Neuronal stem cell (in vitro differentiated cells): ENCODE measurements around the gene OTUD7B.
"Not testable (repeated sequence)": the region's sequence is repeated elsewhere in the genome, so short reads cannot be mapped to it uniquely, and the experiment has no call there.

Experiments
- DNase-seq: peaks from one replicate; pipeline ENCODE4 v3.0.0-alpha.2; 2013; ENCODE audit warnings: low spot score
- H2AFZ ChIP-seq: one replicate; pipeline ENCODE4 v1.6.1; 2013; ENCODE audit warnings: mild to moderate bottlenecking, low read length, inconsistent platforms
- H2AK5ac ChIP-seq: 2 replicates; pipeline ENCODE4 v1.6.1; 2013; ENCODE audit warnings: low read depth, mild to moderate bottlenecking, inconsistent platforms, low read length, moderate library complexity, mixed read lengths
- H2BK120ac ChIP-seq: 2 replicates; pipeline ENCODE4 v1.6.1; 2013; ENCODE audit warnings: low read depth, mild to moderate bottlenecking, inconsistent platforms, low read length, moderate library complexity, mixed read lengths
- H2BK12ac ChIP-seq: one replicate; pipeline ENCODE4 v1.6.1; 2013; ENCODE audit warnings: low read length, inconsistent platforms
- H2BK15ac ChIP-seq: 2 replicates; pipeline ENCODE4 v1.6.1; 2013; ENCODE audit warnings: mild to moderate bottlenecking, low read length, inconsistent platforms, mixed read lengths
- H2BK5ac ChIP-seq: one replicate; pipeline ENCODE4 v1.6.1; 2013; ENCODE audit warnings: inconsistent platforms, mild to moderate bottlenecking, low read length, moderate library complexity
- H3K14ac ChIP-seq: one replicate; pipeline ENCODE4 v1.6.1; 2013; ENCODE audit warnings: low read length, inconsistent platforms
- H3K18ac ChIP-seq: 2 replicates; pipeline ENCODE4 v1.6.1; 2013; ENCODE audit warnings: low read length, inconsistent platforms
- H3K23ac ChIP-seq: 2 replicates; pipeline ENCODE4 v1.6.1; 2013; ENCODE audit warnings: low read depth, mild to moderate bottlenecking, mixed read lengths, low read length, inconsistent platforms; ENCODE audit not compliant: poor library complexity
- H3K27ac ChIP-seq: replicated peaks from 3 replicates; pipeline ENCODE4 v1.5.1; 2013; ENCODE audit warnings: low read length, inconsistent platforms
- H3K27me3 ChIP-seq, 3 experiments: 2 replicates each; pipeline ENCODE4 v1.6.1; 2013; ENCODE audit warnings: low read length in 3 of 3, mild to moderate bottlenecking in 2 of 3, inconsistent platforms in 1 of 3, low read depth in 1 of 3, mixed read lengths in 1 of 3, moderate library complexity in 1 of 3; ENCODE audit not compliant: control insufficient read depth in 3 of 3, insufficient read depth in 3 of 3
- H3K36me3 ChIP-seq, 2 donors: replicated peaks in 1 of 2; 2 replicates each; pipeline ENCODE4 v1.6.1; 2013; ENCODE audit warnings: low read length in 2 of 2; ENCODE audit not compliant: control insufficient read depth in 2 of 2, insufficient read depth in 2 of 2
- H3K4ac ChIP-seq: 2 replicates; pipeline ENCODE4 v1.6.1; 2013; ENCODE audit warnings: inconsistent platforms, mild to moderate bottlenecking, low read length, moderate library complexity
- H3K4me1 ChIP-seq, 2 donors: 1 replicate in 1 of 2; 2 replicates in 1 of 2; pipeline ENCODE4 v1.6.1; 2013; ENCODE audit warnings: low read length in 2 of 2, low read depth in 1 of 2; ENCODE audit not compliant: control insufficient read depth in 2 of 2, insufficient read depth in 1 of 2
- H3K4me2 ChIP-seq: one replicate; pipeline ENCODE4 v1.6.1; 2013; ENCODE audit warnings: mild to moderate bottlenecking, low read length, inconsistent platforms; ENCODE audit not compliant: insufficient read depth, poor library complexity, severe bottlenecking
- H3K4me3 ChIP-seq, 2 donors: 2 replicates each; pipeline ENCODE4 v1.5.1; 2013; ENCODE audit warnings: low read length in 2 of 2, mild to moderate bottlenecking in 2 of 2, inconsistent platforms in 1 of 2, moderate library complexity in 1 of 2
- H3K79me1 ChIP-seq: one replicate; pipeline ENCODE4 v1.6.1; 2013; ENCODE audit warnings: low read depth, mild to moderate bottlenecking, inconsistent platforms, low read length, moderate library complexity
- H3K9ac ChIP-seq: one replicate; pipeline ENCODE4 v1.6.1; 2013; ENCODE audit warnings: mild to moderate bottlenecking, low read depth, low read length, inconsistent platforms; ENCODE audit not compliant: poor library complexity
- H3K9me3 ChIP-seq, 2 donors: replicated peaks in 1 of 2; 2 replicates each; pipeline versions ENCODE3 to v1.6.1; 2013; ENCODE audit warnings: low read length in 2 of 2, mild to moderate bottlenecking in 2 of 2, inconsistent platforms in 1 of 2, low read depth in 1 of 2, mixed read lengths in 1 of 2, moderate library complexity in 1 of 2; ENCODE audit not compliant: control insufficient read depth in 2 of 2, insufficient read depth in 1 of 2
- H4K8ac ChIP-seq: one replicate; pipeline ENCODE4 v1.6.1; 2013; ENCODE audit warnings: low read depth, mild to moderate bottlenecking, inconsistent platforms, low read length, moderate library complexity
- H4K91ac ChIP-seq: one replicate; pipeline ENCODE4 v1.6.1; 2013; ENCODE audit warnings: low read length, low read depth, mild to moderate bottlenecking, inconsistent platforms; ENCODE audit not compliant: poor library complexity
- WGBS, 2 donors: extraction: QIAGEN DNeasy Blood & Tissue Kit; methylation state at CpG; one replicate each; pipeline ENCODE4 v1.1.7; 2013; ENCODE audit warnings: missing lambda C conversion rate in 2 of 2, mixed read lengths in 1 of 2; ENCODE audit not compliant: insufficient read length in 2 of 2, insufficient replicate concordance in 1 of 2; ENCODE audit errors: extremely low coverage in 2 of 2; 5-methylcytosine and 5-hydroxymethylcytosine counted together

Gene OTUD7B

DNA sequence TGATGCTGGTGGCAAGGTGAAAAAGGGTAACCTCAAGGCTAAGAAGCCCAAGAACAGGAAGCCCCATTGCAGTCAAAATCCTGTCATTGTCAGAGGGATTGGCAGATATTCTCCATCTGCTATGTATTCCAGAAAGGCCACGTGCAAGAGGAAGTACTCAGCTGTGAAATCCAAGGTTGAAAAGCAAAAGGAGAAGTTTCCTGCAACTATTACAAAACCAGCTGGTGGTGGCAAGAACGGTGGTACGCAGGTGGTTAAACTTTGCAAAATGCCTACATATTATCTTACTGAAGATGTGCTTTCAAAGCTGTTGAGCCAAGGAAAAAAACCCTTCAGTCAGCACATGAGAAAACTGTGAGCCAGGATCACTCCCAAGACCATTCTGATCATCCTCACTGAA lies 43.4 kb upstream of the OTUD7B start:
- H2BK120ac ChIP-seq, result no peak overlapping the region
- no peak overlapping the region for H2AFZ ChIP-seq
- H3K4me3 ChIP-seq, result no peak overlapping the region
- H3K27me3 ChIP-seq, result no peaks in the 10 kb centered on the region
- H3K9me3 ChIP-seq, result no peaks in the 10 kb centered on the region
- no peaks in the 10 kb centered on the region for H3K36me3 ChIP-seq
- H3K9ac ChIP-seq, result no peak overlapping the region
- no peak overlapping the region for H3K4ac ChIP-seq
- H4K91ac ChIP-seq, result no peak overlapping the region
- no peak overlapping the region for H2BK5ac ChIP-seq
- no peak overlapping the region for H3K14ac ChIP-seq
- no peak overlapping the region for H4K8ac ChIP-seq
- H3K23ac ChIP-seq, result no peak overlapping the region
- no peak overlapping the region for H3K27ac ChIP-seq
- no CpG with 5 or more reads among the region's 3 CpGs for WGBS, 2 donors
- H3K4me2 ChIP-seq, result no peak overlapping the region
- no peak for DNase-seq
- no peak overlapping the region for H2AK5ac ChIP-seq
- no peak overlapping the region for H2BK12ac ChIP-seq
- H3K4me1 ChIP-seq, result no peaks in the 10 kb centered on the region
- H2BK15ac ChIP-seq, result no peak overlapping the region
- H3K18ac ChIP-seq, result no peak overlapping the region
- H3K79me1 ChIP-seq, result no peaks in the 10 kb centered on the region

GRCh38 chr1:150051905-150052412 lies 41.4 kb upstream of the OTUD7B start:
- no CpG with 5 or more reads among the region's 3 CpGs for WGBS, 2 donors
- H2BK120ac ChIP-seq, H3K36me3 ChIP-seq, H2AFZ ChIP-seq, H3K4me1 ChIP-seq, H3K9ac ChIP-seq, H3K4me2 ChIP-seq, H2BK15ac ChIP-seq, H4K8ac ChIP-seq, H3K4me3 ChIP-seq, H2BK5ac ChIP-seq, H2AK5ac ChIP-seq, H3K9me3 ChIP-seq, H3K14ac ChIP-seq, H3K27ac ChIP-seq, H3K79me1 ChIP-seq, H2BK12ac ChIP-seq, H3K4ac ChIP-seq, H3K18ac ChIP-seq, DNase-seq, H4K91ac ChIP-seq, H3K27me3 ChIP-seq, H3K23ac ChIP-seq: not testable (repeated sequence)

DNA sequence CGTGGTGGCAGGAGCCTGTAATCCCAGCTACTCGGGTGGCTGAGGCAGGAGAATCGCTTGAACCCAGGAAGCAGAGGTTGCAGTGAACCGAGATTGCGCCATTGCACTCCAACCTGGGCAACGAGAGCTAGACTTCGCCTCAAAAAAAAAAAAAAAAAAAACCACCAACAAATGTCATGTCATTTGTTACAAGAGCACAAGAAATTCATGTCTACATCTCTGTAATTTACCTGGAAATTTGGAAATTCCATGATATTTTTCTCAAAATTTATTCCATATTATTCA lies 40.5 kb upstream of the OTUD7B start:
- Histone ChIP-seq H2BK5ac (no peak overlapping the region), H2AK5ac (no peak overlapping the region), H4K8ac (no peak overlapping the region), H3K4ac (no peak overlapping the region), H3K18ac (no peak overlapping the region), H3K23ac (no peak overlapping the region), H3K4me1 (no peaks in the 10 kb centered on the region), H2BK15ac (no peak overlapping the region), H3K9me3 (no peaks in the 10 kb centered on the region), H3K79me1 (no peaks in the 10 kb centered on the region), H3K36me3 (no peaks in the 10 kb centered on the region), H2AFZ (no peak overlapping the region), H2BK120ac (no peak overlapping the region), H2BK12ac (no peak overlapping the region), H4K91ac (no peak overlapping the region), H3K14ac (no peak overlapping the region), H3K4me2 (no peak overlapping the region), H3K4me3 (no peak overlapping the region), H3K9ac (no peak overlapping the region), H3K27ac (no peak overlapping the region), H3K27me3 (no peaks in the 10 kb centered on the region)
- no peak for DNase-seq
- WGBS, 2 donors, result no CpG with 5 or more reads among the region's 7 CpGs

DNA sequence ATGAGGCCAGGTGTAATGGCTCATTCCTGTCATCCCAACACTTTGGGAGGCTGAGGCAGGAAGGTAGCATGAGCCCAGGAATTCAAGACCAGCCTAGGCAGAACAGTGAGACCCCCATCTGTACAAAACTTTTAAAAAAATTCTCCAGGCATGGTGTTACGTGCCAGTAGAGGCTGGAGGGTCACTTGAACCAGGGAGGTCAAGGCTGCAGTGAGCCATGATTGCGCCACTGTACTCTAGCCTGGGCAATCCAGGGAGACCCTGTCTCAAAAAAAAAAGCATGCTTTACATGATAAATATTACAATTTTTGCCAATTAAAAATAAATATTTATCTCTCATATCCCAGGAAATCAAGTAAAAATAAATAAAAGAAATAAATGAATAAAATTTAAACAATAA lies 39.4 kb upstream of the OTUD7B start:
- Histone ChIP-seq H2AK5ac (no peak overlapping the region), H2BK15ac (no peak overlapping the region), H3K27me3 (no peaks in the 10 kb centered on the region), H4K8ac (no peak overlapping the region), H3K4me1 (no peaks in the 10 kb centered on the region), H3K9ac (no peak overlapping the region), H3K4me2 (no peak overlapping the region), H3K27ac (no peak overlapping the region), H2BK120ac (no peak overlapping the region), H3K79me1 (no peaks in the 10 kb centered on the region), H2BK12ac (no peak overlapping the region), H3K4ac (no peak overlapping the region), H3K9me3 (no peaks in the 10 kb centered on the region), H4K91ac (no peak overlapping the region), H3K36me3 (no peaks in the 10 kb centered on the region), H3K4me3 (no peak overlapping the region), H3K18ac (no peak overlapping the region), H3K14ac (no peak overlapping the region), H2AFZ (no peak overlapping the region), H3K23ac (no peak overlapping the region), H2BK5ac (no peak overlapping the region)
- DNase-seq, result no peak
- no CpG with 5 or more reads among the region's 2 CpGs for WGBS, 2 donors
